ENCODE results near the gene RNF166.

RNF166 gene

GRCh38 chr16:88706229-88706964, at the start of gene RNF166, which contains the start of gene CTU2:
Gene RNF166, minus strand, starts transcription at chr16:88706408. Its CDS starts 83 bp downstream, at chr16:88706325.
Gene CTU2, plus strand, starts transcription at chr16:88706503. Its CDS starts 28 bp downstream, at chr16:88706531.
- peak; percentile 41 for DNase-seq

GRCh38 chr16:88754912-88755744, 48.9 kb upstream of the RNF166 start:
- no peak for DNase-seq

GRCh38 chr16:88754109-88754911, 48.1 kb upstream of the RNF166 start:
- no peak for DNase-seq

GRCh38 chr16:88753602-88754001, 47.4 kb upstream of the RNF166 start:
- no peak for DNase-seq

- no peak for DNase-seq
These were observed 47.0 kb upstream of the RNF166 start for GRCh38 chr16:88753191-88753590.

GRCh38 chr16:88752386-88753002, 46.3 kb upstream of the RNF166 start:
- no peak for DNase-seq

- DNase-seq: no peak
These were observed 44.6 kb upstream of the RNF166 start for GRCh38 chr16:88750854-88751253.

- DNase-seq: no peak
These were observed 43.1 kb upstream of the RNF166 start for GRCh38 chr16:88749358-88749757.

GRCh38 chr16:88748364-88748763, 42.2 kb upstream of the RNF166 start:
- DNase-seq: no peak

GRCh38 chr16:88747588-88748301, 41.5 kb upstream of the RNF166 start:
- no peak for DNase-seq

- DNase-seq: no peak
These were observed 40.3 kb upstream of the RNF166 start for GRCh38 chr16:88746506-88746905.

GRCh38 chr16:88744577-88745521, 38.6 kb upstream of the RNF166 start:
- no peak for DNase-seq

GRCh38 chr16:88743693-88744576, 37.7 kb upstream of the RNF166 start:
- no peak for DNase-seq

GRCh38 chr16:88742896-88743605, 36.8 kb upstream of the RNF166 start:
- no peak for DNase-seq

GRCh38 chr16:88741368-88741767, 35.2 kb upstream of the RNF166 start:
- DNase-seq: no peak

- DNase-seq: no peak
These were observed 34.5 kb upstream of the RNF166 start for GRCh38 chr16:88740727-88741055.

- DNase-seq: no peak
These were observed 33.9 kb upstream of the RNF166 start for GRCh38 chr16:88739977-88740726.

All from GF-D8 (cell line).